Brain microvascular endothelial cell (primary cell): Measurements from ENCODE around the gene WDFY1.

Experiments
- DNase-seq: peaks from one replicate; pipeline ENCODE4 v3.0.0-alpha.2; 2020
- H3K27ac ChIP-seq: fragments of 250-450 bp; sonication (Bioruptor Pico); 2 replicates; pipeline ENCODE4 v1.5.1; 2020; ENCODE audit warnings: mild to moderate bottlenecking, moderate library complexity
- H3K27me3 ChIP-seq: fragments of 250-450 bp; sonication (Bioruptor Pico); replicated peaks from 2 replicates; pipeline ENCODE4 v1.5.1; 2020; ENCODE audit warnings: mild to moderate bottlenecking
- H3K36me3 ChIP-seq: fragments of 250-450 bp; sonication (Bioruptor Pico); replicated peaks from 2 replicates; pipeline ENCODE4 v1.5.1; 2020; ENCODE audit warnings: mild to moderate bottlenecking
- H3K4me3 ChIP-seq: 2 replicates; pipeline ENCODE4 v1.5.1; 2011; ENCODE audit warnings: low read depth, mild to moderate bottlenecking, control low read depth, low read length, moderate library complexity
- CTCF ChIP-seq: IDR thresholded peaks from 2 replicates; pipeline ENCODE4 v1.5.1; 2011; ENCODE audit warnings: low read depth, mild to moderate bottlenecking, moderate library complexity, low read length, control low read depth, inconsistent platforms; ENCODE audit errors: missing control alignments
- in situ Hi-C: cut with HindIII; loops from 2 replicates; pipeline ENCODE4 v1.10.0; 2017; ENCODE audit warnings: low sequenced_read_pairs, low pct_ligation_motif_present

The WDFY1 gene

GRCh38 chr2:223944703-223945531 lies at the start of gene WDFY1:
WDFY1 (minus strand) TSS chr2:223945335; CDS start chr2:223945284, 51 bp downstream.
- in situ Hi-C loops = no loop called here
- peak; percentile 80 for DNase-seq
- TF ChIP-seq CTCF = no peak
- H3K36me3 ChIP-seq = no peaks in the 10 kb centered on the region
- H3K4me3 ChIP-seq = peak within 1 kb of the TSS; percentile 94
- H3K27ac ChIP-seq = peak within 1 kb of the TSS; percentile 82
- no peaks in the 10 kb centered on the region for H3K27me3 ChIP-seq

- in situ Hi-C loops = loop anchor here (25.0 kb wide), 1 partner anchor 293 kb away; no protein-coding TSS in a partner anchor
- H3K36me3 ChIP-seq = peaks cover 2% of the 10 kb centered on the region
Observed at GRCh38 chr2:223994562-223995162, 49.5 kb upstream of the WDFY1 start.

GRCh38 chr2:223993634-223994232 lies 48.6 kb upstream of the WDFY1 start:
- peak; percentile 83 for TF ChIP-seq CTCF
- peaks cover 7% of the 10 kb centered on the region for H3K36me3 ChIP-seq
- peak; percentile 73 for DNase-seq
- no peaks in the 10 kb centered on the region for H3K27me3 ChIP-seq
- no peak overlapping the region for H3K27ac ChIP-seq
- no peak overlapping the region for H3K4me3 ChIP-seq
- in situ Hi-C loops = loop anchor here (25.0 kb wide), 1 partner anchor 294 kb away; no protein-coding TSS in a partner anchor

More at GRCh38 chr2:223994562-223995162, 49.5 kb upstream of the WDFY1 start:
- no peak overlapping the region for H3K4me3 ChIP-seq
- no peak overlapping the region for H3K27ac ChIP-seq
- no peak for TF ChIP-seq CTCF
- H3K27me3 ChIP-seq = no peaks in the 10 kb centered on the region
- no peak for DNase-seq

GRCh38 chr2:223991611-223992010 lies 46.5 kb upstream of the WDFY1 start:
- in situ Hi-C loops = loop anchor here (25.0 kb wide), 1 partner anchor 296 kb away; no protein-coding TSS in a partner anchor
- Histone ChIP-seq H3K4me3 (no peak overlapping the region), H3K27ac (no peak overlapping the region), H3K36me3 (peaks cover 7% of the 10 kb centered on the region), H3K27me3 (no peaks in the 10 kb centered on the region)
- no peak for TF ChIP-seq CTCF
- no peak for DNase-seq

GRCh38 chr2:223989856-223990232 lies 44.7 kb upstream of the WDFY1 start:
- DNase-seq = no peak
- no peaks in the 10 kb centered on the region for H3K27me3 ChIP-seq
- H3K4me3 ChIP-seq = no peak overlapping the region
- H3K27ac ChIP-seq = no peak overlapping the region
- in situ Hi-C loops = loop anchor here (25.0 kb wide), 1 partner anchor 297 kb away; no protein-coding TSS in a partner anchor
- TF ChIP-seq CTCF = no peak
- H3K36me3 ChIP-seq = peaks cover 7% of the 10 kb centered on the region
